ENCODE results near the gene DIPK1B.

DIPK1B gene

DNA sequence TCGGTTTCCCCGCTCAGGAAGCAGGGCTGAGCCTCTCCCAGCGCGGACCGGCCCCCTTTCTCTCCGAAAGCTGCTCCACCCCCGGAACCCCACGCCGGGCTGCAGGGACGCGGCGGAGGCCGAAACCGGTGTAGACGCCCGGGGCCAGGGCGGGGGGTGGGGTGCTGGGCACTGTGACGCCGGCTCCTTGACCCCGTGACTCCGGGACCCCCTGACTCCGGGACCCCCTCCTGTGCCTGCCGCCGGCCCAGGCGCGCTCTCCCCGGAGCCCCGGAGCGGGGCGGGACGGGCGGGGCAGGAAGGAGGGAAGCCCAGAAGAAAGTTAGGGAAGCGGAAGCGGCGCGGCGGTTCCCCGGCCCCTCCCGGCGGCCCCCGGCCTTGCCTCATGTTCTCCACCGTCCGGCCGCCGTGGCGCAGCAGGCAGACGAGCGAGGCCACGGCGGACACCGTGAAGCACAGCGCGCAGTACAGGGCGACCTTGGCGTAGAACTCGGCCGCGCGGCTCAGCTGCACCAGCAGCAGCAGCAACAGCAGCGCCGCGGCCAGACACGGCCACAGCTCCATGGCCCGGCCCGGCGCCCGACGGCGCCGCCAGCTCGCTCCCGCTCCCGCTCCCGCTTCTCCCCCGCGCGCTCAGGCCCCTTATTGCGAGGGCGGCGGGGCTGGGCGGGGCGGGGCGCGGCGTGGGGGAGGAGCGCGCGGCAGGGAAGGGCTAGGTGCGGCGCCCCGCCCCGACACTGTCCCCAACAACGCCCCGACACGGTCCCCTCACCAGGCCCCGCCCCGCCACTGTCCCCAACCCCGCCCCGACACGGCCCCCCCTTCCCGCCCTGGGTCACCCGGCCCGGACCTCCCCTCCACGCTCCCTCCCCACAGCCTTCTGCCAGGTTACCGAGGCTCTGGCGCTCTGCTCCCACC lies 25.3 kb upstream of the DIPK1B start, which contains the start of gene AGPAT2:
Gene AGPAT2 (minus strand): TSS at position 664 of the 918 bp plus-strand sequence. CDS start 100 bp downstream, at position 564.
- no peak for DNase-seq

GRCh38 chr9:136687721-136688223 lies 24.6 kb upstream of the DIPK1B start:
- no peak for DNase-seq

GRCh38 chr9:136688274-136689107 lies 23.9 kb upstream of the DIPK1B start:
- DNase-seq: no peak

DNA sequence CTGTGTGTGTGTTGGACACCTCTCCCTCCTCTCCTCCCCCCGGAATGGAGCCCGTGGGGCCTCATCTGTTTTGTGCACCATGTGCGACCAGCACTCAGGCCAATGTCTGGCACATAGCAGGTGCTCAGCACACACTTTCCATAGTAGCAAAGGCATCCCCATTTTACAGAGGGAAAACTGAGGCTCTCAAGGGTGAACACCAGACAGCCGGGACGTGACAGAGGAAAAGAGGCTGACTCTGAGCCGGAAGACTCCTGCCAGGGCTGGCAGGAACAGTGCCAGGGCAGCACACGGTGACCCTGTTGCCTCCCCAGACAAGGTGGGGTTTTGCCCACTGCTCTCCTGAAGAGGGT lies 23.3 kb upstream of the DIPK1B start:
- DNase-seq: no peak

DNA sequence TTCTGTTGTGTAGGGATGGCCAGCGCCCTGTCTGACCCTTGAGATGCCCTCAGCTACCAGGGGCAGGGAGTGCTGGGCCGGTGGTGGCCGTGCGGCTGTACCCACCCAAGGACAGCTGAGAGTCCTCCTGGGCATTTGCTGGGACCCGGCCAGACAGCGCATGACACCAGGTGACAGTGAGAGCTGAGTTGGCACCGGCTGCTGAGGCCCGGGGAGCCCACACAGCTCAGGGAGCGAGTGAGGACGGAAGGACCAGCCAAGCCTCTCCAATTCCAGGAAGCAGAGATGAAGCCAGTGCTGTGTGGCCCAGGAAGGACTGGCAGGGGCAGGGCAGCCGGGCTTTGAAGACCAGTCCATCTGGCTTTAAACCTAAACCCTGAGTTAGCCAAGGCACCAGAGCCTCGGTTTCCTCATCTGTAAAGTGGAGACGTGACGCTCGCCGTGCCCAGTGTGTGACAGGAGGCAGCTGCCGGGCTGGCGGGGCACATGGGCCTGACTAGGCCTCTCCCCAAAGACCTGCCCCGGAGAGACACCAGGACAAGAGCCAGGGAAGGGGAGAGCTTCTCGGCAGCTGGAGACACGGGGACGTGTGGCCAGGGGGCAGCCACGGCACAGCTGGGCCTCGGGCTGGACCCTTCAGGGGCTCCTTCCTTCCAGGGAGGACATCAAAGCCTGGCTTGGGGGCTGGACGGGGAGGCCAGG lies 22.1 kb upstream of the DIPK1B start:
- no peak for DNase-seq

GRCh38 chr9:136690806-136691261 lies 21.5 kb upstream of the DIPK1B start:
- no peak for DNase-seq

GRCh38 chr9:136691316-136692184 lies 20.8 kb upstream of the DIPK1B start:
- DNase-seq: no peak

- DNase-seq: no peak
Observed at GRCh38 chr9:136692185-136693134, 19.9 kb upstream of the DIPK1B start.

GRCh38 chr9:136693135-136693489 lies 19.3 kb upstream of the DIPK1B start:
- DNase-seq: no peak

GRCh38 chr9:136693490-136694162 lies 18.7 kb upstream of the DIPK1B start:
- no peak for DNase-seq

DNA sequence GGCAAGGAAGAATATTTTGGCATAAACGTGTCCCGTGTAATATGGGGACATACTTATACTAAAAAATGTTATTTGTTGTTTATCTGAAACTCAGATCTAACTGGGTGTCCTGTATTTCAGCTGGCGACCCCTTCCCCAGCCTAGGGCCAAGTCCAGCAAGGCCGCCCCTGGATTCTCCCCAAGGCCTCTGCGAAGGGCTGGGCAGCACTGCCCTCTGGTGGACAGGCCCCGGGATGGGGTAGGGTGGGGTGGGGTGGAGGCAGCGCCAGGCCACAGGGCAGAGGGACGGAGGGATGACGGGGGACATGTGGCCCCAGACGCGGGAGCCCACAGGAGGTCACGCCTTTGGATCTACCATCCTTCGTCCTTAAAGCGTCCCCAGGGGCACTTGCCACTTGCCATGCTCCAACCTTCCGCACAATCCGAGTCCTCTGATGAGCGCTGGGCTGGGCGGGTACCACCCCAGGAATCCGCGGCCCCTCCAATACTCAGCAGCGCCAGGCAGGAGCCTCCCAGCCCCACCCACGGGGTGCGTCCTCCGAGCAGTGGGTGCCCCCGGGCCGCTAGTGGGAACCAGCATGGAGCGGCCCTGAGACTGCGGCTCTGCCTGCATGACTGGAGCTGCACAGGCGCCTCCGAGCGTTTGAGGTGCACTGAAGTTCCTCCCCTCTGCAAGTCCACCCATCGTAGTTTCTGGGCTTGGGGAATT lies 18.1 kb upstream of the DIPK1B start:
- no peak for DNase-seq

GRCh38 chr9:136694872-136695247 lies 17.5 kb upstream of the DIPK1B start:
- no peak for DNase-seq

DNA sequence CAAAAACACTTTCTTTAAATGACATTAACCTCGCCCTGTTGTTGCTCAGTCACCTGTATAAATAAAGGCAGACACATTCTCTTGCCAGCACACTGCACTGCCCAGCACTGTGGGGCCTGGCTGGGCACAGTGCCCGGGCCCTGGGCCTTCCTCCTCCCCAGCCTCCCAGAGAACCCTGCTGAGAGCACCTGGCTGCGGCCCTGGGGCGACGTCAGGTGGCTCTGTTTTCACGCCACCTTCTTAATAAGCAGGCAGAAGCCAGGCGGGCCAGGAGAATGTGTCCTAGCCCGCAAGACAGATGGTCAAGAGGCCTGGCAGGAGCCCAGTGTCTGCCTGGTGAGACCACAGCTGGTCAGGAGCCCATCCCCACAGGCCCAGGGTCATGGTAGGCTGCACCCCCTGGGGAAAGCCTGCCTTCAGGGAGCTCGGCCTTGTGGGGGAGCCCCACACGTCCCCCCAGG lies 16.9 kb upstream of the DIPK1B start:
- no peak for DNase-seq

DNA sequence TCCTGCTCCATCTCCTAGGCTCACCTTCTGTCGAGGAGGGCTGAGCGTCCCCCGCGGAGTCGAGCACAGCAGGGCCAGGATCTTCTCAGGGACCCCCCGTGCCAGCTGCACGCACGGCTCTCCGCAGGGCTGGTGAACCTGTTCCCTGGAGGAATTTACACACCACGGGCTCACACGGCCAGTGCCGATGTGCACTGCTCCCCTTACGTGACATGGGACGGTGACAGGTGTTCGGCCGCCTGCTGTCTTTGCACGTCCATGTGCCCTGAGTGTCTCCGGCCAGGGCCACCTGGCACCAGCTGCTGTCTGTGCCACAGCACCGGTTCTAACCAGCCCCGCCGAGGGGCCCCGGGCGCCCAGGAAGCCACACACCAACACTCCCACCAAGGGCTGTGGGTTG lies 16.4 kb upstream of the DIPK1B start:
- DNase-seq: no peak

DNA sequence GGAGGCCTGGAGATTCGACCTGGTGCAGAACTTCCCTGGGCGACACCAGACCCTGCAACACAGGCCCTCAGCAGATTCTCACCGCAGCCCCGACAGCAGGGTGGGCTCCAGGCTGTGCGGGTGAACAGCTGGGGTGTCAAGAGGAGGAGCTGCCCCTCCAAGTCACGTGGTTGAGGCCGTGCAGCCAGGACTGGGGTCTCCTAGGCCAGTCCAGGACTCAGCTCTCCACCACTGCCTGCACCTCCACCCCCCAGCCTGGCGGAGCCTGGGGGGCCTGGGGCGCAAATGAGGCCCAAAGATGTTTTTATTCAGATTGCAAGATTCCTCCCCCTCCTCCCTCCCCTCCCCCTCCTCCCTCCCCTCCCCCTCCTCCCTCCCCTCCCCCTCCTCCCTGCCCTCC lies 15.9 kb upstream of the DIPK1B start:
- no peak for DNase-seq

GRCh38 chr9:136697146-136697820 lies 15.1 kb upstream of the DIPK1B start:
- DNase-seq: no peak

GRCh38 chr9:136697821-136698526 lies 14.4 kb upstream of the DIPK1B start:
- no peak for DNase-seq

DNA sequence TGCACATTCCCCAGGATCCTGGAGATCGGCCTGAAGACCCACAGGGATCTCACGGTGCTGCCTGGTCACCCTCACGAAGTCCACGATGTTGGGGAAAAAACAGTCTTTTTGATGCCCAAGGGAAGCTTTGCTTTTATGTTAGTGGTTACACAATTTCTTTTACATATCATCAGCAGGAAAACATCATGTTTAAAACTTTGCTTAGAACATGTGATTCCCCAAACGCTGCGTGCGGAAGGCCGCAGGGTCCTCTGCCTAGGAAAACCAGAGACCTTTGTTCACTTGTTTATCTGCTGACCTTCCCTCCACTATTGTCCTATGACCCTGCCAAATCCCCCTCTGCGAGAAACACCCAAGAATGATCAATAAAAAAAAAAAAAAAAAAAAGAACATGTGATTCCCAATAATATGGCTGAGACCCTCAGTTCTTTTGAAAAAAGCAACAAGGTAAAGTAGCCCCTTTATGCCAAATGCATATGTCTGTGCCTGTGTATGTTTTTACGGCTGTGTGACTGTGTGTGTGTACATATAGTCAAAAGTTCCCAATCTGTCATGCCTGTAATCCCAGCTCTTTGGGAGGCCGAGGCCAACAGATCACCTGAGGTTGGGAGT lies 13.6 kb upstream of the DIPK1B start:
- no peak for DNase-seq

All from cortex of kidney (tissue), 1 donor.